Muscle of leg (tissue), 11 donors: ENCODE measurements around the gene SEMA5A. TPM values are rescaled to one million over a fixed set of nuclear protein-coding genes. Genes with fewer than 3 reads are reported as not detected.

Experiments
- DNase-seq: peaks from one replicate; pipeline ENCODE4 v3.0.0; 2013
- H3K27ac ChIP-seq: one replicate; pipeline ENCODE4 v1.5.1; 2013; ENCODE audit warnings: mild to moderate bottlenecking, low read length, control low read depth
- H3K27me3 ChIP-seq: one replicate; pipeline ENCODE4 v1.6.1; 2013; ENCODE audit warnings: low read length; ENCODE audit not compliant: control insufficient read depth, insufficient read depth
- H3K36me3 ChIP-seq: one replicate; pipeline ENCODE4 v1.6.1; 2013; ENCODE audit warnings: low read length; ENCODE audit not compliant: control insufficient read depth, insufficient read depth
- H3K4me1 ChIP-seq: one replicate; pipeline ENCODE4 v1.6.1; 2013; ENCODE audit warnings: low read length; ENCODE audit not compliant: control insufficient read depth, insufficient read depth
- H3K4me3 ChIP-seq: one replicate; pipeline ENCODE4 v1.5.1; 2013; ENCODE audit warnings: low read length, control low read depth
- H3K9me3 ChIP-seq: replicated peaks from 2 replicates; pipeline ENCODE4 v1.6.1; 2013; ENCODE audit warnings: low read depth, low read length; ENCODE audit not compliant: control insufficient read depth
- WGBS: methylation state at CpG from one replicate; pipeline ENCODE4 v1.1.5; 2013; ENCODE audit warnings: missing lambda C conversion rate; ENCODE audit not compliant: insufficient coverage; 5-methylcytosine and 5-hydroxymethylcytosine counted together
- polyA plus RNA-seq, 8 donors: library from polyadenylated mRNA; unstranded; fragments of 120-200 nt; gene quantifications; one replicate each; pipeline versions ENCODE4 v1.2.1 to v1.2.3, GENCODE V29; 2013; ENCODE audit warnings: inconsistent platforms in 1 of 8, low replicate concordance in 1 of 8; ENCODE audit not compliant: insufficient read length in 8 of 8, insufficient read depth in 1 of 8
- total RNA-seq: library from RNA; stranded (reverse); fragments of 120-200 nt; gene quantifications from one replicate; pipeline ENCODE4 v1.2.4, GENCODE V29; 2013

SEMA5A gene
- total and polyA plus RNA-seq, 9 donors: 25.1 to 53.5 (median 37.3) TPM

- no peak for DNase-seq
- Histone ChIP-seq H3K36me3 (no peaks in the 10 kb centered on the region), H3K4me3 (no peak overlapping the region), H3K9me3 (no peaks in the 10 kb centered on the region), H3K4me1 (no peaks in the 10 kb centered on the region), H3K27me3 (no peaks in the 10 kb centered on the region), H3K27ac (no peak overlapping the region)
- WGBS: no CpG with 5 or more reads among the region's 1 CpG
Measured at GRCh38 chr5:8997542-8998070, 548.3 kb downstream of the SEMA5A start.

DNA sequence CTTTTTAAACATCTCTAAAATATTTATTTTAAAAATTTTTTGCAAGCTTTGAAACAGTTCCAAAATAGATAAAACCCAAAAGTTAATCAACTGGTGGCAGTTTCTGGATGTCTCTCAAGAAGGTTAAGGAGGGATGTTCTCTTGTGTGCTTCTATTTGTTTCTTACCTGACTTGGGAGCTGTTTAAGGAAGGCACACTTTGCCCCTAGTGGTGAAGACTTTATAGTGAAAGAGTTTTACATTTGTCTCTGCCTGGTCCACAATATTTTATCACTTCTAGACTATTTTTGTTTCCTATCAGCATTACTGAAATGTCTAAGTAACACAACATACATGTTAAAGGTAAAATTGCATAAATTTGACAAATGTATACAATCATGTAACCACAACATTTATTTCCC, 552.8 kb downstream of the SEMA5A start:
- Histone ChIP-seq H3K4me1 (no peaks in the 10 kb centered on the region), H3K27me3 (no peaks in the 10 kb centered on the region), H3K36me3 (no peaks in the 10 kb centered on the region), H3K27ac (no peak overlapping the region), H3K9me3 (no peaks in the 10 kb centered on the region), H3K4me3 (no peak overlapping the region)
- DNase-seq: no peak

Other genes with a start within 250 kb of the SEMA5A start
- not detected for gene TAS2R1, start 84.3 kb upstream of the SEMA5A start, total RNA-seq
- under 1 TPM in 4 of 8 donors, not detected in 4; 0.10 to 0.93 (median 0.32) TPM for gene TAS2R1, start 84.3 kb upstream of the SEMA5A start, polyA plus RNA-seq